ENCODE measurements around the gene SLC26A8. TPM values are rescaled to one million over a fixed set of nuclear protein-coding genes. Genes with fewer than 3 reads are reported as not detected.
A peak's percentile ranks its signal among the peaks of the same experiment; 100 is the strongest.

SLC26A8 gene
- total and polyA plus RNA-seq, 2 of the 13 experiments (the other 11 are each of a cell fraction or from before 2014, with no cell fraction given) = 0.46 TPM; not detected in 1

GRCh38 chr6:35922139-35922554 is 102.3 kb downstream of the SLC26A8 start (continued):
- TF ChIP-seq THRA (CRISPR knock-in tag; IDR thresholded peaks at IDR 0.05; ENCODE audit: borderline replicate concordance) (0 out of 2 replicates have a peak, but pooled peaks have one; percentile 10), BORCS8-MEF2B (CRISPR knock-in tag; IDR thresholded peaks at IDR 0.05) (no peak), ZNF737 (CRISPR knock-in tag; IDR thresholded peaks at IDR 0.05; ENCODE audit: borderline replicate concordance) (no peak), ZNF24 (IDR thresholded peaks at IDR 0.05) (no peak)

- peak; percentile 80 for FAIRE-seq
- Histone ChIP-seq H4K20me1 (ENCODE audit: insufficient read depth, low read length) (peaks cover 32% of the 10 kb centered on the region), H3K4me2 (ENCODE audit: low read depth, low read length) (peak within 1 kb of the TSS; percentile 97), H3K9me3 (ENCODE audit: low read length) (no peaks in the 10 kb centered on the region), H2AFZ (ENCODE audit: low read length) (peak within 1 kb of the TSS; percentile 73), H3K27me3 (ENCODE audit: control insufficient read depth in 1 of 2, insufficient read depth in 2 of 2, low read length in 2 of 2) (no peaks in the 10 kb centered on the region; a peak in 1 of 5 replicates), H3K4me3 (replicated peaks in 1 of 3; ENCODE audit: insufficient read depth in 1 of 3, low read depth in 2 of 3, low read length in 3 of 3) (peak within 1 kb of the TSS; percentile 72 to 93 (median 84)), H3K79me2 (ENCODE audit: insufficient read depth, low read length) (peaks cover 51% of the 10 kb centered on the region), H3K27ac (ENCODE audit: extremely low read length, insufficient read depth, low read length) (peak within 1 kb of the TSS; percentile 84), H3K9ac (ENCODE audit: insufficient read depth, low read depth, low read length) (peak within 1 kb of the TSS; percentile 98), H3K36me3 (replicated peaks in 1 of 2; ENCODE audit: control insufficient read depth in 1 of 2, insufficient read depth in 2 of 2, low read length in 2 of 2) (peaks cover 2 to 9% of the 10 kb centered on the region in 2 experiments; a peak in 3 of 5 replicates), H3K4me1 (ENCODE audit: insufficient read depth, low read length) (peaks cover 56% of the 10 kb centered on the region)
- DNase-seq (ENCODE audit: low spot score) = peak; percentile 87
- no TSS peak for BruUV-seq (replicated peaks)
- POLR2A ChIA-PET = interaction anchor here (0.6 to 1.3 kb wide), 3 partner anchors 46 to 423 kb away, joined by 3 read pairs; no protein-coding TSS in a partner anchor
- CTCF ChIA-PET (ENCODE audit: low intra/inter-chr PET ratio, low total read pairs) = no interaction called here
- in situ Hi-C loops (cut with HindIII; ENCODE audit: extremely low pct_ligation_motif_present, low pct_unique_long_range_greater_than_20kb) = no loop called here
- whole genome bisulfite sequencing (ENCODE audit: low lambda C conversion rate) = 1% methylated on average over 20 of the region's 69 CpGs
- intact Hi-C loops (cut with micrococcal nuclease; ENCODE audit: unreplicated experiment) = loop anchor here (1.0 to 5.0 kb wide), 3 partner anchors 51 to 1259 kb away; partner anchors contain the start of gene MAPK14
- ATAC-seq = peak; percentile 86
- TF ChIP-seq DRAP1 (CRISPR knock-in tag; IDR thresholded peaks at IDR 0.05) (peak; percentile 93), THAP7 (CRISPR knock-in tag; IDR thresholded peaks at IDR 0.05) (peak; percentile 35; the same call in 1 of the 2 replicates), KLF11 (CRISPR knock-in tag; IDR thresholded peaks at IDR 0.05) (peak; percentile 82; the same call in 1 of the 2 replicates), ZNF564 (CRISPR knock-in tag; IDR thresholded peaks at IDR 0.05) (peak; percentile 90), ZNF501 (CRISPR knock-in tag; IDR thresholded peaks at IDR 0.05) (peak; percentile 73), PPARG (CRISPR knock-in tag; conservative IDR thresholded peaks at IDR 0.05) (no peak; the same call in 1 of the 2 replicates), SAFB2 (CRISPR knock-in tag; IDR thresholded peaks at IDR 0.05; ENCODE audit: borderline replicate concordance, low read depth) (peak; percentile 89), ZBTB38 (CRISPR knock-in tag; IDR thresholded peaks at IDR 0.05) (peak; percentile 92), ZNF598 (CRISPR knock-in tag; IDR thresholded peaks at IDR 0.05; ENCODE audit: borderline replicate concordance) (no peak; the same call in 1 of the 2 replicates), ZNF746 (CRISPR knock-in tag; IDR thresholded peaks at IDR 0.05) (peak; percentile 84), ATF3 (CRISPR knock-in tag; IDR thresholded peaks at IDR 0.05) (peak; percentile 37; the same call in 1 of the 2 replicates), ZNF572 (CRISPR knock-in tag; IDR thresholded peaks at IDR 0.05) (no peak), SKI (IDR thresholded peaks at IDR 0.05; ENCODE audit: partially characterized antibody) (no peak), ZNF33B (CRISPR knock-in tag; IDR thresholded peaks at IDR 0.05) (peak; percentile 76; the same call in 1 of the 2 replicates), STAT5B (CRISPR knock-in tag; IDR thresholded peaks at IDR 0.05) (peak; percentile 30; the same call in 1 of the 2 replicates)
Observed at GRCh38 chr6:35920793-35921732, 103.4 kb downstream of the SLC26A8 start, which contains the start of gene SRPK1. Gene SRPK1 (minus strand): TSS chr6:35921098. CDS start chr6:35921056, 42 bp downstream.
